Right kidney (tissue), 1 donor: Measurements from ENCODE around the gene PTPN4.

Experiments used
- DNase-seq: peaks from one replicate; pipeline ENCODE4 v3.0.0-alpha.2; 2016

Gene PTPN4

DNA sequence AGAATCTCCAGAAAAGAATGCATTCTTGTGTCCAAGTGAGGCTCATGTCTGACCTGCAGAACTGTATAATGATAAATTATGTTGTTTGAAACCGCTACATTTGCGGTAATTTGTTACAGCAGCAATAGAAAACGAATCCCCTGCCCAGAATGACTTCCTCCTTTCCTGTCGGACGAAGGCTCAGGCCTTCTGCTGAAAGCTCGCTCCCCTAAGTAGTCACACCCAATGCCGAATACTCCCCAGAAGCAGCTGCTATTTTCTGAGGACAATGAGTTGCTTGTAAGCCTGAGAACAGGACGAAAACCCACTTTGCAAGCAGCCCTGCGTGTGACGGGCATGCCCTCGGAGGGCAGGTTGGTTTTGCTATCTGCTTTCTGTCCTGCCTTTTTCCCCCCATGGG, 27.7 kb upstream of the PTPN4 start:
- DNase-seq: no peak

GRCh38 chr2:119732601-119733164, 27.0 kb upstream of the PTPN4 start:
- DNase-seq: no peak

- no peak for DNase-seq
Observed at GRCh38 chr2:119734047-119734446, 25.7 kb upstream of the PTPN4 start.

DNA sequence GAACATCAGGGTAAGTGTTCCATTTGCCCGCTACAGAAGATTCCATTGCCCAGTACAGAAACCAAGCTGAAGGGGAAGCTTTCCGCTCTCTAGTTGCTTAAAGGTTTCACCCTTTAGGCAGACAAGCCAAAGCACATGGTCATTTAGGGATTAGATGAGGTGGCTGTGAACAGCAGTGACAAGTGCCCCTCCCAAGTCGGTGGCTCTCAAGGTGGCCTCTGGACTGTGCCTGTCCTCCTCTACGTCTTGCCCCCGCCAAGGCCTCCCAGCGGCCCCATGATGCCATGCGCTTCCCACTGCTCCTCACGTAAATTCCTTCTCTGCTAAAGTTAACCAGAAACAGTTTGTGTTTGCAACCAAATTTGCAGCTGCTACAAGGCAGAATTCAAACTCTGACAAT, 24.2 kb upstream of the PTPN4 start:
- DNase-seq: no peak

DNA sequence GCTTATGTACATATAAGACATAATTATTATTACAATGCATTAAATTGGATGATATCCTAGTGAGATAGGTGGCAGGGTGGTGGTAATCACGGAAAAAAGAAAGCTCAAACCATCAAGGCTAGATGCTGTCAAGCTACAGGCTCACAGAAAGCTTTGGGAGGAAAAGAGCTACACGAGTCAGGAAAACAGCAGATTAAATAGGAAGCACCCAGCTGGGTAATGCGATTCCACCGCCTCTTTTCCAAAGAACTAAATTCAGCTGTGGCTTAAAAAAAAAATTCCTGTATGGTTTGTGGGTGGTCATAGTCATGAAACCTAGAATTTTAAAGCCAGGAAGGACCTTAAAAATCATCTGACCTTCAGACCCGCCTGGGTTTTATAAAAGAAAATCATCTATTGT, 23.7 kb upstream of the PTPN4 start:
- no peak for DNase-seq

GRCh38 chr2:119739580-119740255, 20.0 kb upstream of the PTPN4 start:
- DNase-seq: no peak

DNA sequence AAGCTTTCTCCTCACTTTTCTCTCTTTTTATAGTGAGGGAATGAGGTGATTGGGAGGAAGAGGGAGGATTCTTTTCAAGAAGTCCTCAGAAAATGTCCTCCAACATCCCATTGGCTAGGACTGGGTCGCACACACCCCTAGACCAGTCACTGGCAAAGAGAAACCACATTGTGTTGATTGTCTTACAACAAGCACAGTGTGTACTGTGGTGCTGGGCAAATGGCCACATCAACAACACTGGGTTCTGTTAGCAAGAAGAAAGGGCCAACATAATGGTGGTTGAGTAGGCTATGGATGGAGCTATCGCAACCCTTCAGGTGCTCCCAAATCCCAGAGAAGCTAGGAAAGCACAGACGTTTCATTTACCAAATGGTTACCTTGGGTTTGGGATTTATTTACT, 18.7 kb upstream of the PTPN4 start:
- DNase-seq: no peak

DNA sequence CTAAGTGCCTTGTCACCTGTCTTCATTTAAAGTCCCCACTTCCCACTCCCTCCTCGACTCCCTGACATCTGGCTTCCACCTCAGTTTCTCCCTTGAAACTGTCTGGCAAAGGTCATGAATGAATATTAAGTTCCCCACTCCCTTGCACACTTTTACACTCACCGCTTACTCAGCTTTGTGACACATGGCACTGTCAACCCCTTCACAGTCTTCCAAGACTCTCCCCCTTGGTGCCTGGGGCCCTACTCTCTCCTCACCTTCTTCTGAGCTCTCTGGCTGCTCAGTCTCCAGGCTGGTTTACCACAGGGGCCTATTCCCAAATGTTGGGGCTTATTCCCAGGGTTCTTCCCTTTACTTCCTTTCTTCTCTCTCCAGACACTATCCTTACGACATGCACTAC, 17.9 kb upstream of the PTPN4 start:
- DNase-seq: no peak

GRCh38 chr2:119744335-119744939, 15.3 kb upstream of the PTPN4 start:
- DNase-seq: no peak

DNA sequence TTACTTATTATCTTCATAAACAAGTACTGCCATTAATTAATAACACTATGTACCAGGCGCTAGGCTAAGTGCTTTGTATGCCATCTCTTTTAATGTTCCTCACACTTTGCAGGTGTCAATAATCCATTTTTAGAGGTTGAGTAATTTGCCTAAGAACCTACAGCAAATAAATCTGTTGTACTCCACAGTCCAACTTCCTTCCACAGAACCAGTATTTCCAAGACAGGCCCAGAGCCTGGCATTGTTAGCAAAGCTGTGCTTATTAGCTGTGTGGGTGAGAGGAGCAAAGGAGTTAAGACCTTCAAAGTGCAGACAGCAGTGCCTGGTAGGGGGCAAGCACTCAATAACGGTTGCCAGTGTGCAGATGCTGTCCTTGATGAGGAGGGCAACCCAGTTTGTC, 14.2 kb upstream of the PTPN4 start:
- DNase-seq: no peak

DNA sequence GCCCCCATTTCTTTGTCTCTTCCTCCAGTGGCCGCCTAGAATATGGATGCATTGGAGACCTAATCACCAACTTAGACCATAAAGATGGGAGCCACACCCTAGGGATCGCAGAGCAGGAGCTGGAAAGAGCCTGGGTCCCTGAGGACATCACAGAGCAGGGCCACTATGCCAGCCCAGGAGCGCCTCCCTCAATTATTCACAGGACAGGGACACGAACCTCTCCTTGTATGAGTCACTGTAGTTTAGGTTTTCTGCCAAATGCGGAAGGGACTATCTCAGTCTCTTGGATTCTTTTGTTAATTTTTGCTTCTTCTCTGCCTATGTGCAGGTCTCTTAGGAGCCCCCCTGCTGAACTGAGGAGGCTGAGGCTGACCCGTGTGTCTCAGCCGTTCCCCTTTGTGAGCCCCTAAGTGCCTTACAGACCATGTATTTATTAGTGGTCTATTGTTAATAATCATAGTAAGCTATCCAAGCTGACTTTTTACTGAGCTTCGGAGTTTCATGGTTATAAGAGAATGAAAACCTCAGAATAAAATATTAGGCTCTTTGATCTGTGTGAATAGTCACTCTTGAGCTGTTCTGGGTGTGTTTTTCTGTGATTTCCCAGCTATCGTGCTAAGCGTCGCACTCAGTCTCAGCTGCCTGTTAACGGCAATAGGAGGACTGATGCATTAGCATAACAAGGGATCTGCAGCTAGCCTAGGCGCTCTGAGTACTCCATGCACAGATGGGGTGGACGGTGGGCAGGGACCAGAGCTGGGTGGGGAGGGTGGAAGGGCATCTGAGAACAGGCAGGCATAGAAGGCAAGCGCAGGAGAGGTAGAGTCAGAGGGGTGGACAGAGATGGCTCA, 12.7 kb upstream of the PTPN4 start:
- no peak for DNase-seq

DNA sequence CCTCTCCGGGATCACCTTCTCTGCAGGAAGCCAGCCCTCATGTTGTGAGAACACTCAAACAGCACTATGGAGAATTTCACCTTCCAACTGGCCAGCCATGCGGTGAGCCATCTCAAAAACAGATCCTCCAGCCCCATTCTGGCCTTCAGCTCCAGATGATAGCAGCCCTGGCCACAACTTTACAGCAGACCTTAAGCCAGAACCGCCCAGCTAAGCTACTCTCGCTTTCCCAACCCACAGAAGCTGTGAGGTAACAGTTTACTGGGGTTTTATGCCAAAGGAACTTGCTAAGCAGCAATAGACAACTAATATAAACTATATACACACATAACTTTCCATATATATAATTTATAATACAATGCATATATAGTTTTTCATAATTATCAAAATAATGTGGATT, 11.6 kb upstream of the PTPN4 start:
- DNase-seq: no peak

DNA sequence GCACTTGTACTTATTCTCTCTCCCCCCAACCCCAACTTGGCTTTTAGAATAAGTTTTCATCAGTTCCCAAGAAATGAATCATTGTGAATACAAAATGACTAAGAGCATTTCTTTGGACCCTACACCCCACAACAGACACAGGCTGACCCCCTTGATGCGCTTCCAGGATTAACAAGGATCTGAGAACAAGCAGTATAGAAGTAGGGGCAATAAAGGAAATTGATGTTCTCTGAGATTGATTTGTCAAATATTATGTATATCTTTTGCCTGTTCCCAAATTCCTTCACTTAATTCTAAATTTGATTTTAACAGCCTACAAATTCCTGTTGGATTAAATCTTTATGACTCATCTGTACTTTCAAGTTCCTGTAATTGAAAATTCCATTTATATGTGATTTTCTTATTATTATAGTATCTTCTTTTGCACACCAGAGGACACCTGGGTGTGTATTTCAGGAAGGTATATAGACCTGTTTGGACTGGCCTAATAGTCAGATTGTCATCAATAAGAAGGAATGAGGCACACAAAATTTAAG, 10.2 kb upstream of the PTPN4 start:
- DNase-seq: no peak

DNA sequence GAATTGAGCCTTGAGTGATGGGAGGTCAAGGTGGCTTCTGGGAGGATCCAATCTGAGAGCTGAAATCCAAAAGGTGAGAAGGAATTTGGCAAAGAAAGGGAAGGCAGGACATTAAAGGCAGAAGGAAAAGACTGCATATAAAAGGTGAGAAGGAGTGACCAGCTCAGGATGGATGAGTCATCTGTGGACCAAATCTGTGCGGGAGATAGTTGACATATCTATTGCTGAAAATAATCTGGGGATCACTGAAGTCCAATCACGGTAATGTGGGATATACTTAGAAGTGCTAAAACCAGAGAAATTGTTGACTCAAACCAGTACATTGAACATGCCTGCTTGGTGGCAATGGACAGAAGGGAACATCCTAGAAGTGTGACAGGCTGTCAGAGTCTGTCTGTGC, 8.0 kb upstream of the PTPN4 start:
- no peak for DNase-seq

DNA sequence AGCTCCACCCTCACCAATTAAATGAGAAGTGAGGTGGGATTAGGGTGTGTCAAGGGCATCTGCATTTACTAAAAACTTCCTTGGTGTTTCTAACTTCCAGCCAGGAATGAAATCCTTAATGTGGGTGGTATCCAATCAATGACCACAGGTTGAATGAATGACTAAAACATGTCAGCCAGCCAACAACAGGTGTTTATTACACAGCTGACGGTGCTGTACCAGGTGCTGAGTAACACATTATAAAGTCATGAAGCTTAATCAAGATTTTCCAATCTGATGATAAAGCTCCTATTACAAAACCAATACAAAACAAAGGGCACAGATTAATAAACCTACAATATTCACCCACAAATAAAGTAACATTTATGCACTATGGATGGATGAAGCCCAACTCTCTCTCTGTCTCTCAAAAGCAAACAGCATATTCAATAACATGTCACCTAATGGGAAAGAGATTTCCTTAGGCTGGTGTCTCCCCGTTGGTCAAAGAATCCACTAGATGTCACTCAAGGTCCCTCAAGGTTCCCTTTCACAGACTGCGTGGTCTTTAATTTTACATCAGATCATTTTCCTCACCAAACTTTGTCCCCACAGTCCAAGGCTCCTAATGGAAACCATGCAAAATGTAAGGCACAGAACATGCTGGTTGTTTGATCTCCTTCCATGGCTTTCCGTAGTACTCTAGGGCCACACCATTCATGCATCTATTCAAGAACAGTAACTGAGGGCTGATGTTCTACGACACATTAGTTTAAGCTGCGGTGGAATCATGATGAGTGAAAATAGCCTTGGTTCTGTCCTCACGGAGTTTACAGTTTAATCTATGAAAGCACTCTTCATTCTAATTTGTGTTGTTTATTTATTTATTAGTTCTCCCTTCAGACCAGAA, 6.4 kb upstream of the PTPN4 start:
- no peak for DNase-seq

DNA sequence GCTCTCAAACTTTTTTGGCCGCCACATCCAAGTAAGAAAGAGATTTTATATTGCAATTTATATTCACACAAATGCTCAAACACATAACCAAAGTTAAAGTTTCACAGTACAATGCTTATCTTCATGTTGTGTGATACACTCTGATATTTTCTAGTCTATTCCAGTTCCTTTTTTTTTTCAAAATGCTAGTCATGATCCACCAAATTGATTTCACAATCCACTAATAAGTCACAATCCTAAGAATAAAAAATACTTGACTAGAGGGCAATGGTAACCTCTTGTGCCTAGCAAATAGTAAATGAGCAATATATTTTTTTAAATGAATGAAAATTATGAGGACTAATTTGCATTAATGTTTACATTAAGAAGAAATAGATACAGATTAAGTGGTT, 5.8 kb upstream of the PTPN4 start:
- DNase-seq: no peak

- no peak for DNase-seq
Observed at GRCh38 chr2:119755906-119756305, 3.8 kb upstream of the PTPN4 start.

DNA sequence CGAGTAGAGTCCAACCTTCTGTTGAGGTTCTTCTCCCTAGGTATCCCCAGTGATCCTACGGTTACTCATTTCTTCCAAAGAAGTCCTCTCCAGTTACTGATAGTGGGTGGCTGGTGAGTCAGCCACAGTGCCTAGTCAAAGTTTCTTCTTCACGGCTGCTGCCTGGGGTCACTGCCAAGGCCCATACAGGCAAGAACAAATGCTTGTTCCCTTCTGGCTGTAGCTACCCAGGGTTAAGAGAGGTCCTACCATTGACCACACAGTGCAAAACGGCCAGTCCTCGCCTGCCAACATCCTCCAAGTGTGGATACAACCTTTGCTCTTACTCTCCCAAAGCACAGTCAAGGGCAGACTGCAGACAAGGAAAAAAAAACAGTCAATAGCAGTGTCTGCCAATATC, 2.9 kb upstream of the PTPN4 start:
- no peak for DNase-seq

DNA sequence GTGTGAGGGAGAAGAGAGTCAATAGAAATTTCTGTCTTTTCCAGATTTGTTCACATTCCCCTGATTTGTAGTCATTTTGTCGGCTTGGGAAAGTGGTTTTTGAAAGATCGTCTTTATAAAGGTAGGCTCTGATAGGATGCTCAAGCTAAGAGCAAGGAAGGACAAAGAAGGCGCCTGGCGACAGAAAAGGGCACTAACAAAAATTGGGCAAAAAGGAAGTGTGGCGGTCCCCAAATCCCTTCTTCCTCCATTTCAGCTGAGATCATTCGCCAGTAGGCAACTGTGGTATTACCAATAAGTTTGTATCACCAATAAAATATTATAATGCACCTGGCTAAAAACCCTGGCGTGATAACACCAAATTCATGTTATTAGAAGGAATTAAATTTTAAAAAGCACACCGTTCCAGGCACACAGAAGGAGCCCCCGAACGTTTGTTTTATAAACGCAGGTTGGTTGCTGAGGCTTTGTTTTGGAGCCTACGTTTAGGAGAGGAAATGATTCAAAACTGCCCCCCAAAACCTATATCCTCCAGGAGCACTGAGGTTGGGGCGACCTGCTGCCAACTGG, 756 bp upstream of the PTPN4 start:
- DNase-seq: no peak

DNA sequence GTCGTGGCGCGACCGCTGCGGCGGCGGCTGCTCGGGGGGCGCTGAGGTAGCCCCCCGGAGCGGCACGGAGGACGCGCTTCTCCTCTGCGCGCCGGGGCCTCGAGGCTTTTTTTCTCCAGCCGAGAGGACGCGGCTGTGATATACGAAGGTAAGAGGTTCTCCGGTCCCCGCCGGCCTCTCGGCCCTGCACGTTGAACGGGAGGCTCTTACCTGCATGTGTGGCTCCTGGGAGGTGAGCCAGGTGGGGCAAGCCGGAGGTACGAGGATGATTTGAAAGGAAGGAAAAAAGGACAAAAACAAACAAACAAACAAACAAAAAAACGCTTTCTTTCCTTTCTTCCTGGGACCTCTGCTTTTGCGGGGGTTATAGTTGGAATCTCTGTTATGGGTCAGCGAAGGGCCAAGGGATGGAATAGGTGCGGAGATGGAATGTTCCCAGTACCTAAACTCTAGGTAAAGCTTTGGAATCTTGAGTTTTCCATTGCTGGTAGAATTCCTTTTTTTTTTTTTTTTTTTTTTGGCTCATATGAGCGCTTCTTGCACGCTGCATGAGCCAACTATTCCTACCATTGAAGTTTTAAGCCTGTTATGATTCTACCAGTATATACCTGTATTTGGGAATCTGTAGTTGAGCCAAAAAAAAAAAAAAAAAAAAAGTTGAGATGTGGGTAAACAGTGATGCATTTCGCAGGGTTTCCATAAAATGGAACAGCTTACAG, 674 bp downstream of the PTPN4 start:
- peak; percentile 20 for DNase-seq

DNA sequence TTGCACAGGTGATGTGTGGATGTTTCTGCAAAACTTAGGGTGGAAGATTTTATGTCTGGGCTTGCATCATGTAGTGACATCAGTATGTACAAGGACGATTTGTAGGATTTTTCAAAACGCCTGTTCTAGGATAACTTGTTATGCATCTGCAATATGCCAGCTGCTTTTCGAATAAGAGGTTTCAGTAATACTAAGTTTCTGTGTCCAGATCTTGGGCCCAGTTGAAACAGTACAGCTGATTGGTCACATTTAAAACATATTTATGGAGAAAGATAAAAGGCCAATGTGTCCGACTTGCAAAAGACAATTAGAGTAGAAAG, 1.2 kb downstream of the PTPN4 start:
- peak; percentile 33 for DNase-seq
